GM12872 (cell line): ENCODE results near the gene ABCC1.

ENCODE experiments used
- TF ChIP-seq, protein P1 (sequence below): IDR thresholded peaks from 3 replicates; pipeline ENCODE4 v1.5.1; 2011; ENCODE audit warnings: low read depth, mild to moderate bottlenecking, low read length, moderate library complexity; ENCODE audit not compliant: insufficient read depth

Gene ABCC1

GRCh38 chr16:16015849-16016248 lies 66.4 kb downstream of the ABCC1 start:
- TF ChIP-seq, protein P1, sequence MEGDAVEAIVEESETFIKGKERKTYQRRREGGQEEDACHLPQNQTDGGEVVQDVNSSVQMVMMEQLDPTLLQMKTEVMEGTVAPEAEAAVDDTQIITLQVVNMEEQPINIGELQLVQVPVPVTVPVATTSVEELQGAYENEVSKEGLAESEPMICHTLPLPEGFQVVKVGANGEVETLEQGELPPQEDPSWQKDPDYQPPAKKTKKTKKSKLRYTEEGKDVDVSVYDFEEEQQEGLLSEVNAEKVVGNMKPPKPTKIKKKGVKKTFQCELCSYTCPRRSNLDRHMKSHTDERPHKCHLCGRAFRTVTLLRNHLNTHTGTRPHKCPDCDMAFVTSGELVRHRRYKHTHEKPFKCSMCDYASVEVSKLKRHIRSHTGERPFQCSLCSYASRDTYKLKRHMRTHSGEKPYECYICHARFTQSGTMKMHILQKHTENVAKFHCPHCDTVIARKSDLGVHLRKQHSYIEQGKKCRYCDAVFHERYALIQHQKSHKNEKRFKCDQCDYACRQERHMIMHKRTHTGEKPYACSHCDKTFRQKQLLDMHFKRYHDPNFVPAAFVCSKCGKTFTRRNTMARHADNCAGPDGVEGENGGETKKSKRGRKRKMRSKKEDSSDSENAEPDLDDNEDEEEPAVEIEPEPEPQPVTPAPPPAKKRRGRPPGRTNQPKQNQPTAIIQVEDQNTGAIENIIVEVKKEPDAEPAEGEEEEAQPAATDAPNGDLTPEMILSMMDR = no peak

GRCh38 chr16:16016388-16016964 lies 67.1 kb downstream of the ABCC1 start:
- TF ChIP-seq, protein P1 = no peak

DNA sequence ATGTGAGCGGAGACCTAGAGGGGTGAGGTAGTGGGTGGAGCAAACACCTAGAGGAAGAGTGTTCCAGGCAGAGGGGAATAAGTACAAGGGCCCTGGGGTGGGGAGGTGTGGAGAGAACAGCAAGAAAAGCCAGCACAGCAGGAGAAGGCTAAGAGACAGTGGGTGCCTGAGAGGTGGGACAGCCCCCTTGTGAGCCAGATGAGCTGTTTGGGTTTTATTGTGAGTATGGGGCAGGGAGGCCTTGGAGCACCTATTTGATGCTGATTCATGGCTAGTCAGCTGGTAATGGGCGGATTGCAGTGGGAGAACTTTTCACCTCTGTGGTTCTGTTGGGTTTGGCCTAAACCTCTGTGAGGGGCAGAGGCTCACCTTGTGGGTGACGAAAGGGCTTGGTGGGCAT lies 68.4 kb downstream of the ABCC1 start:
- TF ChIP-seq, protein P1 = no peak

GRCh38 chr16:16018705-16019104 lies 69.3 kb downstream of the ABCC1 start:
- TF ChIP-seq, protein P1 = no peak

GRCh38 chr16:16019488-16019887 lies 70.1 kb downstream of the ABCC1 start:
- TF ChIP-seq, protein P1 = no peak

DNA sequence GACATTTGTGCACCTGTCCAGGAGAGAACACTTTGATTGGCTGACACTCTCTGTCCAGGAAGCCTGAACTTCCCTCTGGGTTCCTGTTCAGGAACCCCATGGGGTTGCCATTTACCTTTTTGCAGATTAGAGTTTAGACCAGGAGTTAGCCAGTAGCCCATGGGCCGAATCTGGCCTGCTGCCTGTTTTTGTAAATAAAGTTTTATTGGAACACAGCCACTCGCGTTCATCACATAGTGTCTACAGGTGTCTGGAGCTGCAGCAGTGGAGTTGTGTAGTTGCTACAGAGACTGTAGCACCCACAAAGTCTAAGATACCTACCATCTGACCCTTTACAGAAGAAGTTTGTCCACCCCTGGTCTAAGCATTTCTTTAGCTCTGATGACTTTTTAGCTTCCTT lies 70.9 kb downstream of the ABCC1 start:
- TF ChIP-seq, protein P1 = no peak

- TF ChIP-seq, protein P1 = no peak
Observed at GRCh38 chr16:16021020-16021419, 71.6 kb downstream of the ABCC1 start.
